Upper lobe of left lung (tissue), 4 donors: ENCODE data around the gene GAA.

Experiments used
- CTCF ChIP-seq, 6 experiments: fragments of 450-650 bp in 4 of 6; fragments of 200-600 bp in 2 of 6; sonication (generic) in 2 of 6; IDR thresholded peaks; one replicate each; pipeline ENCODE4 v1.5.1; 2016 to 2019; ENCODE audit warnings: antibody characterized with exemption in 6 of 6
- EP300 ChIP-seq, 4 donors: sonication (generic); formaldehyde crosslinking; IDR thresholded peaks; one replicate each; pipeline ENCODE4 v1.5.1; 2017; ENCODE audit warnings: antibody characterized with exemption in 4 of 4, control low read depth in 2 of 4
- POLR2A ChIP-seq, 4 donors: fragments of 450-650 bp; IDR thresholded peaks; one replicate each; pipeline ENCODE4 v1.5.1; 2016 to 2017; ENCODE audit warnings: antibody characterized with exemption in 4 of 4, mild to moderate bottlenecking in 2 of 4

- no peak for TF ChIP-seq CTCF (IDR thresholded peaks at IDR 0.05)
- no peak for TF ChIP-seq POLR2A (IDR thresholded peaks at IDR 0.05)
- TF ChIP-seq EP300 (IDR thresholded peaks at IDR 0.05), result no peak
These were observed 35.8 kb upstream of the GAA start for GRCh38 chr17:80065478-80066170.
